Measurements from ENCODE around the gene KANSL1. TPM values are rescaled to one million over a fixed set of nuclear protein-coding genes. Genes with fewer than 3 reads are reported as not detected.

KANSL1 gene
- total and polyA plus RNA-seq, 2 experiments from 2014 or later: 49.0 to 206 TPM

GRCh38 chr17:46110219-46110618 is 83.0 kb downstream of the KANSL1 start:
- TF ChIP-seq EZH2phosphoT487 (IDR thresholded peaks at IDR 0.05; ENCODE audit: unreplicated experiment) (no peak), ETS1 (IDR thresholded peaks at IDR 0.05) (no peak), CREB1 (CRISPR knock-in tag; IDR thresholded peaks at IDR 0.05; ENCODE audit: low read depth) (no peak), STAT1 (IDR thresholded peaks at IDR 0.05; ENCODE audit: unreplicated experiment) (no peak), ZNF331 (CRISPR knock-in tag; IDR thresholded peaks at IDR 0.05; ENCODE audit: low read depth) (no peak), JUNB (IDR thresholded peaks at IDR 0.05; ENCODE audit: unreplicated experiment) (no peak), POLR2AphosphoS5 (IDR thresholded peaks at IDR 0.05; ENCODE audit: low read depth) (no peak), EZH2 (IDR thresholded peaks at IDR 0.05; ENCODE audit: low read depth, unreplicated experiment) (no peak), NANOG (IDR thresholded peaks at IDR 0.05; ENCODE audit: borderline replicate concordance) (no peak), ZNF114 (CRISPR knock-in tag; IDR thresholded peaks at IDR 0.05) (no peak)
- TF ChIP-seq, protein P1, sequence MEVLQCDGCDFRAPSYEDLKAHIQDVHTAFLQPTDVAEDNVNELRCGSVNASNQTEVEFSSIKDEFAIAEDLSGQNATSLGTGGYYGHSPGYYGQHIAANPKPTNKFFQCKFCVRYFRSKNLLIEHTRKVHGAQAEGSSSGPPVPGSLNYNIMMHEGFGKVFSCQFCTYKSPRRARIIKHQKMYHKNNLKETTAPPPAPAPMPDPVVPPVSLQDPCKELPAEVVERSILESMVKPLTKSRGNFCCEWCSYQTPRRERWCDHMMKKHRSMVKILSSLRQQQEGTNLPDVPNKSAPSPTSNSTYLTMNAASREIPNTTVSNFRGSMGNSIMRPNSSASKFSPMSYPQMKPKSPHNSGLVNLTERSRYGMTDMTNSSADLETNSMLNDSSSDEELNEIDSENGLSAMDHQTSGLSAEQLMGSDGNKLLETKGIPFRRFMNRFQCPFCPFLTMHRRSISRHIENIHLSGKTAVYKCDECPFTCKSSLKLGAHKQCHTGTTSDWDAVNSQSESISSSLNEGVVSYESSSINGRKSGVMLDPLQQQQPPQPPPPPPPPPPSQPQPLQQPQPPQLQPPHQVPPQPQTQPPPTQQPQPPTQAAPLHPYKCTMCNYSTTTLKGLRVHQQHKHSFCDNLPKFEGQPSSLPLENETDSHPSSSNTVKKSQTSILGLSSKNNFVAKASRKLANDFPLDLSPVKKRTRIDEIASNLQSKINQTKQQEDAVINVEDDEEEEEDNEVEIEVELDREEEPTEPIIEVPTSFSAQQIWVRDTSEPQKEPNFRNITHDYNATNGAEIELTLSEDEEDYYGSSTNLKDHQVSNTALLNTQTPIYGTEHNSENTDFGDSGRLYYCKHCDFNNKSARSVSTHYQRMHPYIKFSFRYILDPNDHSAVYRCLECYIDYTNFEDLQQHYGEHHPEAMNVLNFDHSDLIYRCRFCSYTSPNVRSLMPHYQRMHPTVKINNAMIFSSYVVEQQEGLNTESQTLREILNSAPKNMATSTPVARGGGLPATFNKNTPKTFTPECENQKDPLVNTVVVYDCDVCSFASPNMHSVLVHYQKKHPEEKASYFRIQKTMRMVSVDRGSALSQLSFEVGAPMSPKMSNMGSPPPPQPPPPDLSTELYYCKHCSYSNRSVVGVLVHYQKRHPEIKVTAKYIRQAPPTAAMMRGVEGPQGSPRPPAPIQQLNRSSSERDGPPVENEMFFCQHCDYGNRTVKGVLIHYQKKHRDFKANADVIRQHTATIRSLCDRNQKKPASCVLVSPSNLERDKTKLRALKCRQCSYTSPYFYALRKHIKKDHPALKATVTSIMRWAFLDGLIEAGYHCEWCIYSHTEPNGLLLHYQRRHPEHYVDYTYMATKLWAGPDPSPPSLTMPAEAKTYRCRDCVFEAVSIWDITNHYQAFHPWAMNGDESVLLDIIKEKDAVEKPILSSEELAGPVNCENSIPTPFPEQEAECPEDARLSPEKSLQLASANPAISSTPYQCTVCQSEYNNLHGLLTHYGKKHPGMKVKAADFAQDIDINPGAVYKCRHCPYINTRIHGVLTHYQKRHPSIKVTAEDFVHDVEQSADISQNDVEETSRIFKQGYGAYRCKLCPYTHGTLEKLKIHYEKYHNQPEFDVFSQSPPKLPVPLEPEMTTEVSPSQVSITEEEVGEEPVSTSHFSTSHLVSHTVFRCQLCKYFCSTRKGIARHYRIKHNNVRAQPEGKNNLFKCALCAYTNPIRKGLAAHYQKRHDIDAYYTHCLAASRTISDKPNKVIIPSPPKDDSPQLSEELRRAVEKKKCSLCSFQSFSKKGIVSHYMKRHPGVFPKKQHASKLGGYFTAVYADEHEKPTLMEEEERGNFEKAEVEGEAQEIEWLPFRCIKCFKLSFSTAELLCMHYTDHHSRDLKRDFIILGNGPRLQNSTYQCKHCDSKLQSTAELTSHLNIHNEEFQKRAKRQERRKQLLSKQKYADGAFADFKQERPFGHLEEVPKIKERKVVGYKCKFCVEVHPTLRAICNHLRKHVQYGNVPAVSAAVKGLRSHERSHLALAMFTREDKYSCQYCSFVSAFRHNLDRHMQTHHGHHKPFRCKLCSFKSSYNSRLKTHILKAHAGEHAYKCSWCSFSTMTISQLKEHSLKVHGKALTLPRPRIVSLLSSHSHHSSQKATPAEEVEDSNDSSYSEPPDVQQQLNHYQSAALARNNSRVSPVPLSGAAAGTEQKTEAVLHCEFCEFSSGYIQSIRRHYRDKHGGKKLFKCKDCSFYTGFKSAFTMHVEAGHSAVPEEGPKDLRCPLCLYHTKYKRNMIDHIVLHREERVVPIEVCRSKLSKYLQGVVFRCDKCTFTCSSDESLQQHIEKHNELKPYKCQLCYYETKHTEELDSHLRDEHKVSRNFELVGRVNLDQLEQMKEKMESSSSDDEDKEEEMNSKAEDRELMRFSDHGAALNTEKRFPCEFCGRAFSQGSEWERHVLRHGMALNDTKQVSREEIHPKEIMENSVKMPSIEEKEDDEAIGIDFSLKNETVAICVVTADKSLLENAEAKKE (CRISPR knock-in tag; IDR thresholded peaks at IDR 0.05): no peak
- TF ChIP-seq, protein P2, sequence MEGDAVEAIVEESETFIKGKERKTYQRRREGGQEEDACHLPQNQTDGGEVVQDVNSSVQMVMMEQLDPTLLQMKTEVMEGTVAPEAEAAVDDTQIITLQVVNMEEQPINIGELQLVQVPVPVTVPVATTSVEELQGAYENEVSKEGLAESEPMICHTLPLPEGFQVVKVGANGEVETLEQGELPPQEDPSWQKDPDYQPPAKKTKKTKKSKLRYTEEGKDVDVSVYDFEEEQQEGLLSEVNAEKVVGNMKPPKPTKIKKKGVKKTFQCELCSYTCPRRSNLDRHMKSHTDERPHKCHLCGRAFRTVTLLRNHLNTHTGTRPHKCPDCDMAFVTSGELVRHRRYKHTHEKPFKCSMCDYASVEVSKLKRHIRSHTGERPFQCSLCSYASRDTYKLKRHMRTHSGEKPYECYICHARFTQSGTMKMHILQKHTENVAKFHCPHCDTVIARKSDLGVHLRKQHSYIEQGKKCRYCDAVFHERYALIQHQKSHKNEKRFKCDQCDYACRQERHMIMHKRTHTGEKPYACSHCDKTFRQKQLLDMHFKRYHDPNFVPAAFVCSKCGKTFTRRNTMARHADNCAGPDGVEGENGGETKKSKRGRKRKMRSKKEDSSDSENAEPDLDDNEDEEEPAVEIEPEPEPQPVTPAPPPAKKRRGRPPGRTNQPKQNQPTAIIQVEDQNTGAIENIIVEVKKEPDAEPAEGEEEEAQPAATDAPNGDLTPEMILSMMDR (conservative IDR thresholded peaks at IDR 0.05; ENCODE audit: low read depth in 2 of 2): no peak
- TF ChIP-seq, protein P3, sequence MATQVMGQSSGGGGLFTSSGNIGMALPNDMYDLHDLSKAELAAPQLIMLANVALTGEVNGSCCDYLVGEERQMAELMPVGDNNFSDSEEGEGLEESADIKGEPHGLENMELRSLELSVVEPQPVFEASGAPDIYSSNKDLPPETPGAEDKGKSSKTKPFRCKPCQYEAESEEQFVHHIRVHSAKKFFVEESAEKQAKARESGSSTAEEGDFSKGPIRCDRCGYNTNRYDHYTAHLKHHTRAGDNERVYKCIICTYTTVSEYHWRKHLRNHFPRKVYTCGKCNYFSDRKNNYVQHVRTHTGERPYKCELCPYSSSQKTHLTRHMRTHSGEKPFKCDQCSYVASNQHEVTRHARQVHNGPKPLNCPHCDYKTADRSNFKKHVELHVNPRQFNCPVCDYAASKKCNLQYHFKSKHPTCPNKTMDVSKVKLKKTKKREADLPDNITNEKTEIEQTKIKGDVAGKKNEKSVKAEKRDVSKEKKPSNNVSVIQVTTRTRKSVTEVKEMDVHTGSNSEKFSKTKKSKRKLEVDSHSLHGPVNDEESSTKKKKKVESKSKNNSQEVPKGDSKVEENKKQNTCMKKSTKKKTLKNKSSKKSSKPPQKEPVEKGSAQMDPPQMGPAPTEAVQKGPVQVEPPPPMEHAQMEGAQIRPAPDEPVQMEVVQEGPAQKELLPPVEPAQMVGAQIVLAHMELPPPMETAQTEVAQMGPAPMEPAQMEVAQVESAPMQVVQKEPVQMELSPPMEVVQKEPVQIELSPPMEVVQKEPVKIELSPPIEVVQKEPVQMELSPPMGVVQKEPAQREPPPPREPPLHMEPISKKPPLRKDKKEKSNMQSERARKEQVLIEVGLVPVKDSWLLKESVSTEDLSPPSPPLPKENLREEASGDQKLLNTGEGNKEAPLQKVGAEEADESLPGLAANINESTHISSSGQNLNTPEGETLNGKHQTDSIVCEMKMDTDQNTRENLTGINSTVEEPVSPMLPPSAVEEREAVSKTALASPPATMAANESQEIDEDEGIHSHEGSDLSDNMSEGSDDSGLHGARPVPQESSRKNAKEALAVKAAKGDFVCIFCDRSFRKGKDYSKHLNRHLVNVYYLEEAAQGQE (IDR thresholded peaks at IDR 0.05; ENCODE audit: unreplicated experiment): no peak
- H3K9me2 ChIP-seq (ENCODE audit: insufficient read depth): no peaks in the 10 kb centered on the region
- peaks cover 77% of the 10 kb centered on the region for H3K4me1 Mint-ChIP-seq
- H3K4me2 ChIP-seq: no peak overlapping the region
- peaks cover 26% of the 10 kb centered on the region for H4K20me1 ChIP-seq (replicated peaks; ENCODE audit: insufficient read depth)
- no peaks in the 10 kb centered on the region for H3K36me3 ChIP-seq (ENCODE audit: insufficient read depth)
- no peaks in the 10 kb centered on the region for H3F3A ChIP-seq (replicated peaks; ENCODE audit: low read depth)
- no peak overlapping the region for H3K4me3 ChIP-seq
- H3K79me2 ChIP-seq (replicated peaks; ENCODE audit: insufficient read depth): peaks cover 100% of the 10 kb centered on the region
- peaks cover 69% of the 10 kb centered on the region for H3K4me1 ChIP-seq (ENCODE audit: insufficient read depth)
- H3K9me3 Mint-ChIP-seq: no peaks in the 10 kb centered on the region
- ATAC-seq (no peak), DNase-seq (ENCODE audit: low spot score) (no peak)
- no peak overlapping the region for H3K4me3 Mint-ChIP-seq
- no peak overlapping the region for H2AFZ ChIP-seq
- H3K27ac ChIP-seq (ENCODE audit: low read depth): peak overlapping the region; percentile 96; the same call in 1 of the 2 replicates
- H3K27me3 Mint-ChIP-seq (ENCODE audit: insufficient read depth, low read depth, poor library complexity): peaks cover 8% of the 10 kb centered on the region
- no peaks in the 10 kb centered on the region; the same call in 2 of the 3 replicates for H3K36me3 Mint-ChIP-seq (ENCODE audit: low read depth)
- H3K27ac Mint-ChIP-seq: no peak overlapping the region
- no peaks in the 10 kb centered on the region for H3K27me3 ChIP-seq (ENCODE audit: insufficient read depth)
